22Rv1 (cell line): ENCODE results near the gene DNASE2B.

Source experiments
- ZFX ChIP-seq: fragments of 450-650 bp; IDR thresholded peaks from 2 replicates; pipeline ENCODE4 v1.6.1; 2017; ENCODE audit warnings: antibody characterized with exemption, borderline replicate concordance
- TF ChIP-seq, protein P1 (sequence below): fragments of 450-650 bp; IDR thresholded peaks from 2 replicates; pipeline ENCODE4 v1.5.1; 2017; ENCODE audit warnings: mild to moderate bottlenecking

- TF ChIP-seq, protein P1, sequence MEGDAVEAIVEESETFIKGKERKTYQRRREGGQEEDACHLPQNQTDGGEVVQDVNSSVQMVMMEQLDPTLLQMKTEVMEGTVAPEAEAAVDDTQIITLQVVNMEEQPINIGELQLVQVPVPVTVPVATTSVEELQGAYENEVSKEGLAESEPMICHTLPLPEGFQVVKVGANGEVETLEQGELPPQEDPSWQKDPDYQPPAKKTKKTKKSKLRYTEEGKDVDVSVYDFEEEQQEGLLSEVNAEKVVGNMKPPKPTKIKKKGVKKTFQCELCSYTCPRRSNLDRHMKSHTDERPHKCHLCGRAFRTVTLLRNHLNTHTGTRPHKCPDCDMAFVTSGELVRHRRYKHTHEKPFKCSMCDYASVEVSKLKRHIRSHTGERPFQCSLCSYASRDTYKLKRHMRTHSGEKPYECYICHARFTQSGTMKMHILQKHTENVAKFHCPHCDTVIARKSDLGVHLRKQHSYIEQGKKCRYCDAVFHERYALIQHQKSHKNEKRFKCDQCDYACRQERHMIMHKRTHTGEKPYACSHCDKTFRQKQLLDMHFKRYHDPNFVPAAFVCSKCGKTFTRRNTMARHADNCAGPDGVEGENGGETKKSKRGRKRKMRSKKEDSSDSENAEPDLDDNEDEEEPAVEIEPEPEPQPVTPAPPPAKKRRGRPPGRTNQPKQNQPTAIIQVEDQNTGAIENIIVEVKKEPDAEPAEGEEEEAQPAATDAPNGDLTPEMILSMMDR, result no peak
- no peak for TF ChIP-seq ZFX
These were observed 12.9 kb upstream of the DNASE2B start for GRCh38 chr1:84385347-84385746.
